Body of pancreas (tissue), 4 donors: ENCODE measurements around the gene RAB3GAP1.

Experiments used
- POLR2A ChIP-seq, 3 donors: fragments of 450-650 bp; IDR thresholded peaks; one replicate each; pipeline ENCODE4 v1.6.1; 2016; ENCODE audit warnings: antibody characterized with exemption in 3 of 3, mild to moderate bottlenecking in 2 of 3
- TF ChIP-seq, protein P1 (sequence below), 7 experiments: fragments of 450-650 bp in 4 of 7; fragments of 200-600 bp in 3 of 7; sonication (generic) in 3 of 7; IDR thresholded peaks; one replicate each; pipeline ENCODE4 v1.5.1; 2016 to 2019; ENCODE audit warnings: antibody characterized with exemption in 7 of 7

DNA sequence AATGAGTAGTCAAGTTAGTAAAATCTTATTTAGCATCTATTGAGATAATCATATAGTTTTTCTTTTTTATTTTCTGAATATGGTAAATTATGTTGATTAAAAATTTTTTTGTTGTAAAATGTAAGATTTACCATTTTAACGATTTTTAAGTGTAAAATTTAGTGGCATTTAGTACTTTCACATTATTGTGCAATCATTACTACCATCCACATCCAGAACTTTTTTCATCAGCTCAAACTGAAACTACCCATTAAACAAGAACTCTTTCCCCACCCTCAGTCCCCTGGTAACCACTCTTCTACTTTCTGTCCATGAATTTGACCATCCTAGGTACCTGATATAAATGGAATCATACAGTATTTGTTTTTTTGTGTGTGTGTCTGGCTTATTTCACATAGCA, 11.1 kb downstream of the RAB3GAP1 start:
- no peak for TF ChIP-seq POLR2A (IDR thresholded peaks at IDR 0.05)
- TF ChIP-seq, protein P1, sequence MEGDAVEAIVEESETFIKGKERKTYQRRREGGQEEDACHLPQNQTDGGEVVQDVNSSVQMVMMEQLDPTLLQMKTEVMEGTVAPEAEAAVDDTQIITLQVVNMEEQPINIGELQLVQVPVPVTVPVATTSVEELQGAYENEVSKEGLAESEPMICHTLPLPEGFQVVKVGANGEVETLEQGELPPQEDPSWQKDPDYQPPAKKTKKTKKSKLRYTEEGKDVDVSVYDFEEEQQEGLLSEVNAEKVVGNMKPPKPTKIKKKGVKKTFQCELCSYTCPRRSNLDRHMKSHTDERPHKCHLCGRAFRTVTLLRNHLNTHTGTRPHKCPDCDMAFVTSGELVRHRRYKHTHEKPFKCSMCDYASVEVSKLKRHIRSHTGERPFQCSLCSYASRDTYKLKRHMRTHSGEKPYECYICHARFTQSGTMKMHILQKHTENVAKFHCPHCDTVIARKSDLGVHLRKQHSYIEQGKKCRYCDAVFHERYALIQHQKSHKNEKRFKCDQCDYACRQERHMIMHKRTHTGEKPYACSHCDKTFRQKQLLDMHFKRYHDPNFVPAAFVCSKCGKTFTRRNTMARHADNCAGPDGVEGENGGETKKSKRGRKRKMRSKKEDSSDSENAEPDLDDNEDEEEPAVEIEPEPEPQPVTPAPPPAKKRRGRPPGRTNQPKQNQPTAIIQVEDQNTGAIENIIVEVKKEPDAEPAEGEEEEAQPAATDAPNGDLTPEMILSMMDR (IDR thresholded peaks at IDR 0.05): no peak
